ENCODE results near the gene GALNT14. TPM values are rescaled to one million over a fixed set of nuclear protein-coding genes. Genes with fewer than 3 reads are reported as not detected.

Gene GALNT14
- total and polyA plus RNA-seq, 10 of the 15 experiments (the other 5 are each of a cell fraction or from before 2014, with no cell fraction given), result 3.7 to 17.8 (median 6.0) TPM

DNA sequence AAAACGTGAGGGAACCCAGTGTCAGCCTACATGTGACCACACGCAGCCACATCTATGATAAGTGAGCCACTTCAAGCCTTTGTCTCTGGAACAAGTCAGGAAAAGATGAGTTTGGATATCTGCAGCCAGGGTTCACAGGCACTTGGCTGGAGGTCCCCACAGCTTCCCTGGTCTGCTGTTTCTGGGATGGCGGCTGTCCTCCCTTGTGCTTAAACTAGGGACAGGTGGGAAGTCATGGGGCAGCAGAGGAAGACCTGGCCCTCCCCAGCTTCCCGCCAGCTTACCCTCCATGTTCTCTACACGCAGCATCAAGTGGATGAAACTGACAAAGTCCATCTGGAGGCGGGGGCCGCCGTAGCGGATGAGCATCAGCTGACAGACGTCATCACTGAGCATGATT lies 38.5 kb upstream of the GALNT14 start:
- POLR2A ChIA-PET, result no interaction called here
- in situ Hi-C loops (cut with MboI), result no loop called here
- no peaks in the 10 kb centered on the region for H3K79me2 ChIP-seq (ENCODE audit: control insufficient read depth, insufficient read depth, low read length)

More for the DNA sequence above, 38.5 kb upstream of the GALNT14 start:
- Histone ChIP-seq H3K9me3 (replicated peaks; ENCODE audit: control insufficient read depth, insufficient read depth, low read length) (no peaks in the 10 kb centered on the region), H3K4me3 (no peak overlapping the region), H2AFZ (ENCODE audit: control insufficient read depth, low read depth, low read length) (no peak overlapping the region), H3K4me2 (ENCODE audit: control insufficient read depth, insufficient read depth) (no peak overlapping the region), H3K36me3 (ENCODE audit: control insufficient read depth in 2 of 2, insufficient read depth in 2 of 2, low read length in 1 of 2) (no peaks in the 10 kb centered on the region), H3K4me1 (ENCODE audit: control insufficient read depth, insufficient read depth, low read length) (no peaks in the 10 kb centered on the region), H3K27ac (ENCODE audit: control insufficient read depth, insufficient read depth) (no peak overlapping the region), H3K27me3 (replicated peaks in 1 of 2; ENCODE audit: control insufficient read depth in 2 of 2, insufficient read depth in 2 of 2, low read length in 1 of 2) (no peaks in the 10 kb centered on the region), H3K9ac (ENCODE audit: control insufficient read depth, insufficient read depth, low read length) (no peak overlapping the region), H4K20me1 (ENCODE audit: control insufficient read depth, insufficient read depth) (no peaks in the 10 kb centered on the region)
- ATAC-seq (no peak), FAIRE-seq (no peak), DNase-seq (ENCODE audit: low read depth, low spot score) (no peak)
- SMC1A ChIA-PET (ENCODE audit: uncharacterized antibody, unreplicated experiment), result interaction anchor here (0.6 kb wide), 1 partner anchor 178 kb away, joined by 3 read pairs; no protein-coding TSS in a partner anchor
- CTCF ChIA-PET, result interaction anchor here (1.3 to 8.7 kb wide), 4 partner anchors 11 to 156 kb away, joined by 3 to 116 read pairs (median 4); no protein-coding TSS in a partner anchor
- no TSS peak for BruUV-seq (replicated peaks)
- WGBS (ENCODE audit: insufficient coverage, insufficient replicate concordance, low lambda C conversion rate, missing lambda C conversion rate), result 32% methylated on average over 10 of the region's 10 CpGs
- TF ChIP-seq BHLHE40 (IDR thresholded peaks at IDR 0.05; ENCODE audit: borderline replicate concordance in 1 of 2, low read depth in 2 of 2, low read length in 1 of 2) (peak in 1 of 2 experiments; percentile 38; a peak in 1 of 4 replicates), ZNF622 (IDR thresholded peaks at IDR 0.05) (no peak)
- TF ChIP-seq, protein P1, sequence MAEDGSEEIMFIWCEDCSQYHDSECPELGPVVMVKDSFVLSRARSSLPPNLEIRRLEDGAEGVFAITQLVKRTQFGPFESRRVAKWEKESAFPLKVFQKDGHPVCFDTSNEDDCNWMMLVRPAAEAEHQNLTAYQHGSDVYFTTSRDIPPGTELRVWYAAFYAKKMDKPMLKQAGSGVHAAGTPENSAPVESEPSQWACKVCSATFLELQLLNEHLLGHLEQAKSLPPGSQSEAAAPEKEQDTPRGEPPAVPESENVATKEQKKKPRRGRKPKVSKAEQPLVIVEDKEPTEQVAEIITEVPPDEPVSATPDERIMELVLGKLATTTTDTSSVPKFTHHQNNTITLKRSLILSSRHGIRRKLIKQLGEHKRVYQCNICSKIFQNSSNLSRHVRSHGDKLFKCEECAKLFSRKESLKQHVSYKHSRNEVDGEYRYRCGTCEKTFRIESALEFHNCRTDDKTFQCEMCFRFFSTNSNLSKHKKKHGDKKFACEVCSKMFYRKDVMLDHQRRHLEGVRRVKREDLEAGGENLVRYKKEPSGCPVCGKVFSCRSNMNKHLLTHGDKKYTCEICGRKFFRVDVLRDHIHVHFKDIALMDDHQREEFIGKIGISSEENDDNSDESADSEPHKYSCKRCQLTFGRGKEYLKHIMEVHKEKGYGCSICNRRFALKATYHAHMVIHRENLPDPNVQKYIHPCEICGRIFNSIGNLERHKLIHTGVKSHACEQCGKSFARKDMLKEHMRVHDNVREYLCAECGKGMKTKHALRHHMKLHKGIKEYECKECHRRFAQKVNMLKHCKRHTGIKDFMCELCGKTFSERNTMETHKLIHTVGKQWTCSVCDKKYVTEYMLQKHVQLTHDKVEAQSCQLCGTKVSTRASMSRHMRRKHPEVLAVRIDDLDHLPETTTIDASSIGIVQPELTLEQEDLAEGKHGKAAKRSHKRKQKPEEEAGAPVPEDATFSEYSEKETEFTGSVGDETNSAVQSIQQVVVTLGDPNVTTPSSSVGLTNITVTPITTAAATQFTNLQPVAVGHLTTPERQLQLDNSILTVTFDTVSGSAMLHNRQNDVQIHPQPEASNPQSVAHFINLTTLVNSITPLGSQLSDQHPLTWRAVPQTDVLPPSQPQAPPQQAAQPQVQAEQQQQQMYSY (CRISPR knock-in tag; IDR thresholded peaks at IDR 0.05), result no peak
- RAD21 ChIA-PET (ENCODE audit: unreplicated experiment), result no interaction called here
- intact Hi-C loops (cut with micrococcal nuclease; ENCODE audit: unreplicated experiment), result no loop called here
